IPS-NIHi7 (cell line): ENCODE measurements around the gene PLEKHN1.

Experiments used
- DNase-seq: peaks from one replicate; pipeline ENCODE4 v3.0.0; 2012; ENCODE audit warnings: mixed read lengths; ENCODE audit errors: extremely low spot score

Gene PLEKHN1, protein sequence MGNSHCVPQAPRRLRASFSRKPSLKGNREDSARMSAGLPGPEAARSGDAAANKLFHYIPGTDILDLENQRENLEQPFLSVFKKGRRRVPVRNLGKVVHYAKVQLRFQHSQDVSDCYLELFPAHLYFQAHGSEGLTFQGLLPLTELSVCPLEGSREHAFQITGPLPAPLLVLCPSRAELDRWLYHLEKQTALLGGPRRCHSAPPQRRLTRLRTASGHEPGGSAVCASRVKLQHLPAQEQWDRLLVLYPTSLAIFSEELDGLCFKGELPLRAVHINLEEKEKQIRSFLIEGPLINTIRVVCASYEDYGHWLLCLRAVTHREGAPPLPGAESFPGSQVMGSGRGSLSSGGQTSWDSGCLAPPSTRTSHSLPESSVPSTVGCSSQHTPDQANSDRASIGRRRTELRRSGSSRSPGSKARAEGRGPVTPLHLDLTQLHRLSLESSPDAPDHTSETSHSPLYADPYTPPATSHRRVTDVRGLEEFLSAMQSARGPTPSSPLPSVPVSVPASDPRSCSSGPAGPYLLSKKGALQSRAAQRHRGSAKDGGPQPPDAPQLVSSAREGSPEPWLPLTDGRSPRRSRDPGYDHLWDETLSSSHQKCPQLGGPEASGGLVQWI

DNA sequence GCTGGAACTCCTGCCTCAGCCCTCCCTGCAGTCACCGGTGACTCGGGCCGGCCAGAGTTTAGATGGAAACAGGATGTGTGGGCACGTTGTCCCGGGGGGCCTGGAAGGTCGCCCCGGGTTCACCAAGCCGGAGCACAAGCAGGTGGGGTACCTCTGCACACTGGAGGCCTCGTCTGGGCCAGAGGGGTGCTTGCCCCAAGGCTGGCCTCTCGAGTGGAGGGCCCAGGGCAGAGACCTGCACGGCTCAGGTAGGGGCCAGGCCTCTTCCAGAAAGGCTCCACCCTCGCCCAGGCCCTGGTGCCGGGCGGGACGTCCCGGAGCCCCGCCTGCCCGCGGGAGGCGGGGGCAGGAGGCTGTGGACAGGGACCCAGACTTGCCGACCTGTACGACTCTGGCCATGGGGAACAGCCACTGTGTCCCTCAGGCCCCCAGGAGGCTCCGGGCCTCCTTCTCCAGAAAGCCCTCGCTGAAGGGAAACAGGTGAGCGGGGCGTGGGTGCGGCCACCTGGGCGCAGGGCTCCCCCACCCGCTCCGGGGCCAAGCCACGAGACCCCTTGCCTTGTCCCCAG is at the start of gene PLEKHN1:
Gene PLEKHN1, plus strand, starts transcription at position 348 of the 569 bp plus-strand sequence. Its CDS starts 50 bp downstream, at position 398.
- peak; percentile 73 for DNase-seq

DNA sequence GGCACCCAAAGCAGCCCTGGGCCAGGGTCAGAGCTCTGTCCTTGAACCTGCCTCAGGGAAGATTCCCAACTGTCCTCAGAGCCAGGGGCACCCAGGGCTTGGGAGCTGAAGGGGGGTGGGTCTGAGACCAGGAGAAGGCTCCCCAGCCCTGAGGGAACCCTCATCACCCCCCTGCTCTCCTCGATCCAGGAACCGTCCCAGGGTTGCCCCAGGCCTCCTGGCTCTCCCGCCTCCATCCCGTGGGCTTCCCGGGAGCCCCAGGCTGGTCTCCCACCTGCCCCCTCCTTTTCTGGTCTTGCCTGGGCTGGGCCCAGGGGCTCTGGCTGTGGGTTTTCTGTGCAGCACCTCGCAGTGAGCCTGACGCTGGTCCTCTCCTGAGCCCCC is 49.2 kb upstream of the PLEKHN1 start:
- DNase-seq: no peak

DNA sequence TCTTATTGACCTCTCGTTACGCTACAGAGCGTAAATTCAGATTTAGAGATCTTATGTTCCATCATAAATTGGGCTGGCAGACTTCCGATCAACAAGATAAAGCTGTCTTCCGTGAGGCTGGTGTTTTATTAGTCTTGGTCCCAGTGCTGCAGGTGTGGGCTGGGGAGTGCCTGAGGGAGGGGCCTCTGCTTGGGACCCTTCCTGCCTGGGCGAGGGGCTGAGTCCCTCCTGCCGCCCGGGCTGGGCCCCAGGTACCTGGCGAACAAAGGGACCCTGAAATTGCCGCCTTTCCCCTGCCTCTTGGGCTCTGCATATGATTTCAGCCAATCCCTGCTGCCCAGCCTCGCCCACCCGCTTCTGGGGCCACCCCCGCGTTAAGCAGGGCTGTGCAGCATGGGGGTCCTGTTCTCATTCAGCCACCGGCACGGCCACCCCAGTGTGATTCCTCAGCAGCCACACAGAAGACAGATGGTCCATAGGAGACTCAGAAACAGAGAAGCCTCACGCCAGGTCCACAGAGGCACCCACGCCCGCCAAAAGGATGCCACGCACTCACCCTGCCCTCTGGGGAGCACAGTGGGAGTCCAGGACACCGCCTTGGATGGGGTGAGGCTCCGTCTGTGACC is 48.7 kb upstream of the PLEKHN1 start:
- no peak for DNase-seq

DNA sequence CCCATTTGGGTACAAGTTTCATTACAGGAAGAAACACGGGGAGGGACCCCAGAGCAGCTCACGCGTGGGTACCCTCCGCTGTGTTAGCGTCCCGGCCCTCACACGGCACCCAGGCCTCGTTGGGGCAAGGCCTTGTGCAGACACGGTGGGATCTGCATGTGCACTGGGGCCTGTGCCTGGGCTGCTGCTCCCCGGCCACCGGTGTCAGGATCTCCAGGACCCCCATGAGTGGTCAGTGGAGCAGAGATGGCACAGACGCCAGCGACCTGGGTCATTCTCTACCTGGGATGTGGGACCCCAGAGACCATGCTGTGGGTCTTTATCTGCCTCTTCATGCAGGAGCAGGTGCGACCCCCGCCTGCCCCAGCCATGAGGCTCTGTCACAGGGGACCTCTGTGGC is 47.9 kb upstream of the PLEKHN1 start:
- no peak for DNase-seq

DNA sequence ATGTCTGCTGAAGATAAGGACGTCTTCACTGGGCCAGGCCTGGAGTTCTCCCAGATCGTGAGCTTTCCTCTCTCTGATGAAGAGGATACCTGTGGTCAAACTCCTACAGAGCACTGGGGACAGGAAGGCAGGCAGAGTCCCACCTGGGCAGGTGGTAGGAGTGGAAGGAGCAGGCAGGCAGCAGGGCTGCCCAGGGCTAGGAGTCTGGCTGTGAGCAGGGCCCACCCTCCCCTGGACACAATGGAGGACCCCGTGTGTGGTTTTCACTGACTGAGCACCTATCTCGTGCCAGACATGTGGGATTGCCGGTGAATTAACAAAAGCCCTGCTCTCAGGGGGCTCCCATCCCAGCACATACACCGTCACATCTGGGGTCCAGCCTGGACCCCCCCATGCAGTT is 47.4 kb upstream of the PLEKHN1 start:
- DNase-seq: no peak

DNA sequence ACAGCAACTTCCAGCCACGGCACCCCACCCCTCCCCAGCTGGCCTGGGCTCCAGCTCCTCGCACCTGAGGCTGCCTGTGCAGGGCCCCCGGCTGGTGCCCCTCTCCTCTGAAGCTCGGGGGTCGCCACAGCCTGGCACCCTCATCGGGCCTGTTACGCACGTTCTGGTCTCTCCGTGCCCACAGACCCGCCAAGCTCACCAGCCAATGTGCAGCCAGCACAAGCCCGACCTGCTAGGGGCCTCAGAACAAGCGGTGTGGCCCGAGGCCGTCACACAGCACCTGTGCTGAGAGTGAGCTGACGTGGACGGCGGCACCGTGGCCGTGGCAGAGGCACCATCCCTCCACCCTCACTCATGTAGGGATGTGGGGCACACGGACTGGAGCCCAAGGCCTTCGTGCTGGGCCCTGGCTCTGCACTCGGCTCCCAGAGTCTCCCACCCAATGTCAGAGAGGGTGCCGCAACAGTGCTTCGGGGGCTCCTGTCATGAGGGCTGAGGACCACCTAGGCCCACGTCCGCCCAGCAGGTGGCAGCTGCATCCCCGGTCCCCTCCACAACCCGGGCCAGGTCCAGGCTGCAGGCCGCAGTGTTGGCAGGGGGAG is 46.9 kb upstream of the PLEKHN1 start:
- no peak for DNase-seq

DNA sequence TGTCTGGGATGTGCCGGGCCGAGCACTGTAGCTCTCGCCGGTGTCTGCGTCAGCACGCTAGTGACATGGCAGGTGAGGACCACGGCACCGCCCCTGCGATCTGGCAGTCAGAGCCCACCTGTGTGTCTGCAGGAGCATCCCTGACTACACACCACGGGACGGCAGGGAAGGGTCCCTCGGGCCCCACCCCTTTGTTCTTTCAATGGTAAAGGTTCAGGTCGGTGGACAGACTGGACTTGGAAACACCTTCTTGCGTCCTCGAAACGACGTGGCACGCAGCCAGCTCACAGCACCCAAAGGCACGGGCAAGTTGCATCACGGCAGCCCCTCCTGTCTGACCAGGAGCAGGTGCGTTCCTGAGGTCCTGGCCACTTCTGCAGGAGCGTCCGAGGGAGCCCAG is 46.3 kb upstream of the PLEKHN1 start:
- DNase-seq: no peak

DNA sequence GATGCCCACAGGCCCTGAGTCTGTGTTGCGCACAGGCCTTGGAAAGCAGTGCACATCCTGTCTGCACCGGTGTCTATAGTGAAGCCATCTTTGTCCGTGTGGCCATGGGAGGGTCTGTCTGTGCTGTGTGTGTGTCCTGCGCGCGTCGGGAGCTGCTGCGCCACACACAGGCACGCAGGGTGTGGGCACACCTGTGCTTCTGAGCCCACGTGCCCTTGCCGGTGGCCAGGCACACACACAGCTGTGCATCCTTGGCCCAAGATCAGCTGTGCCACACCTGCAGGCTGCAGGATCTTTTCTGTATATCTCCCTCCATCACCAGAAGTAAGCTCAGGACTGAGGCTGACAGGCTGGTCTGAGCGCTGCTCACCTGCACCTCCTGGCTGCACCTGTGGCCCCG is 45.8 kb upstream of the PLEKHN1 start:
- DNase-seq: no peak

DNA sequence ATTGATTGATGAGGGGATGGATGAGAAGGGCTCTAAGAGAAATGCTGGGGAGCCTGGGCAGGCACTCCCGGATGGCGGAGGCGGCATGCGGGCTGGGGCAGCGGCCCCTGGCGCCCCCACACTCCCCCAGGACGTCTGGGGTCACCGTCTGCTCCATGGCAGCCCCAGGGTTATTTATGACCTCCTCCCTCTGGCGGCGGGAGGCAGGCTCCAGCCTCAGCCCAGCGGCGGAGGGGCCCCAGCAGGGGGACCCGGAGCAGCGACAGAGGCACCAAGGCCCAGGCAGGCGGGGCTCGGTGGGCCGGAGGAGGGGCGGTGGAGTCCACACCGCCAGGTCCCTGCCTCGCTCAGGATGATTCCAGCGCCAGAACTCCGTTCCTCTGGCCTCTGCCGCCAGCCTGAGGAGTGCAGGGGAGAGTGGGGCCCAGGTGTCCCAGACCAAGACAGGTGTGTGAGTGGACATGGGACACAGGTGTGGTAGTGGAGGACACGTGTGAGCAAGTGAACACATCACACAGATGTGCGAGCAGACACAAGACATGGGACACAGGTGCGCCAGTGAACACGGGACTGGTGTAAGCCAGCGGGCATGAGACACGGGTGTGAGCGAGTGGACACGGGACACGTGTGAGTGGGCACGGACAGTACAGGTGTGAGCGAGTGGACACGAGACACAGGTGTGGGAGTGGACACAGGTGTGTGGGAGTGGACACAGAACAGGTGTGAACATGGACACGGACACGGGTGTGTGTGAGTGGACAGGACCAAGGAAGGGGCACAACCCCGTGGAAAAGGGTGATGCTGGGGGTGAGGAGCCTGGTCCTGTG is 45.1 kb upstream of the PLEKHN1 start:
- DNase-seq: peak; percentile 88

DNA sequence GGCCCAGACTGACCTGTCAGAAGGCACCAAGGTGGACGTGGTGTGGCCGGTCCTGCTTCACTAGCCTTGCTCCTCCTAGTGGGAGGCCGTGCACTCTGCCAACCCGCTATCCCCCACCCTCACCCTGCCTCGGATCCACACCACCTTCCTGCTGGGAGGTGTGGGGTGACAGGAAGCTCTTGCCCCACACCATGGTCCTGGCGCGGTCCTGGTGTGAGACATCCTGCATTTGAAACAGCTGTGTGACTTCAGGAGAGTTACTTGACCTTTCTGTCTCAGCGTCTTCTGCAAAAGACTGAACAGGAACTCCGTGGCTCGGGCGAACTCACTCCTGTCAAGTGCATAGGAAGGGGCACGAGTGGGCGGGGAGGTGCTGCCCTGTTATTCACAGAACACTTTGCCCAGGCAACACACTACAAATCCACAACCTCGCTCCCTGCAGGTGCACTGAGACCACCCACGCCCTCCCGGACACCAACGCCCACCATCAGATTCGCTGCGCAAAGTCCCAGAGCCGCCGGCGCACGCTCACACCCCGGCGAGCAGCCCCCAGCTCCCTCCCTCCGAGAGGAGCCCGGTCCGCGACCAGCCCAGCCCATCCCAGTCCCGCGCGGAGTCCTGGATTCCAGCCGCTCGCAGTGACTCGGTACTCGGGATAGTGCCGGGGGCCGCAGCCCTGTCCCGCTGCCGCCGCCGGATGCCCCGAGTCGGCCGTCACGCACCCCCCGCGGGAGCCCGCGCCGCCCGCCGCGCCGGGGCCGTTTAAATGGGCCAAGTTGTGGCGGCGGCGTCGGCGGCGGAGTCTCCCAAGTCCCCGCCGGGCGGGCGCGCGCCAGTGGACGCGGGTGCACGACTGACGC is 42.9 kb upstream of the PLEKHN1 start, which contains the start of gene SAMD11:
Gene SAMD11, plus strand, starts transcription at position 793 of the 860 bp plus-strand sequence. CDS start 509 bp downstream, outside the sequence.
- peak; percentile 49 for DNase-seq

DNA sequence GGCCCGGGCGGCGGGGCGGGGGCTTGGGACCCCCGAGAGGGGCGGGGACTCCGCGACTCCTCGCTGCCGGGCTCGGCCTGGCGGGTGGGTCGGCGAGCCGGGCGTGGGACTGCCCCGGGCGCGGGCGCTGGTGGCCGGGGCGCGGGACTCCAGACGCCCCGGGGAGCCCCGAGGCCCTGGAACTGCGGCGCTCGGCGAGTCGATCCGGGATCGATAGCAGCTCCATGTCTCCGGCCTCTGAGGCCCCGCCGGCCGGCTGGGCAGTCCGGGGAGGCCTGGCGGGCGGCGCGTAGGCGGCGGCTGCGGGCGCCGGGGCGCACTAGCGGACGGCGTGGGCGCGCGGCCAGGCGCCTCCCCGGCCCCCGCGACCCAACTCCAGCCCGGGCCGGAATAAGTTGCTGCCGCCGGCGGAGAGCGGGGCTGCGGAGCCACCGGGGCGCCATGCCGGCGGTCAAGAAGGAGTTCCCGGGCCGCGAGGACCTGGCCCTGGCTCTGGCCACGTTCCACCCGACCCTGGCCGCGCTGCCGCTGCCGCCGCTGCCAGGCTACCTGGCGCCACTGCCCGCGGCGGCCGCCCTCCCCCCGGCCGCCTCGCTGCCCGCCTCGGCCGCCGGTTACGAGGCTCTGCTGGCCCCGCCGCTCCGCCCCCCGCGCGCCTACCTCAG is 42.2 kb upstream of the PLEKHN1 start:
- no peak for DNase-seq

DNA sequence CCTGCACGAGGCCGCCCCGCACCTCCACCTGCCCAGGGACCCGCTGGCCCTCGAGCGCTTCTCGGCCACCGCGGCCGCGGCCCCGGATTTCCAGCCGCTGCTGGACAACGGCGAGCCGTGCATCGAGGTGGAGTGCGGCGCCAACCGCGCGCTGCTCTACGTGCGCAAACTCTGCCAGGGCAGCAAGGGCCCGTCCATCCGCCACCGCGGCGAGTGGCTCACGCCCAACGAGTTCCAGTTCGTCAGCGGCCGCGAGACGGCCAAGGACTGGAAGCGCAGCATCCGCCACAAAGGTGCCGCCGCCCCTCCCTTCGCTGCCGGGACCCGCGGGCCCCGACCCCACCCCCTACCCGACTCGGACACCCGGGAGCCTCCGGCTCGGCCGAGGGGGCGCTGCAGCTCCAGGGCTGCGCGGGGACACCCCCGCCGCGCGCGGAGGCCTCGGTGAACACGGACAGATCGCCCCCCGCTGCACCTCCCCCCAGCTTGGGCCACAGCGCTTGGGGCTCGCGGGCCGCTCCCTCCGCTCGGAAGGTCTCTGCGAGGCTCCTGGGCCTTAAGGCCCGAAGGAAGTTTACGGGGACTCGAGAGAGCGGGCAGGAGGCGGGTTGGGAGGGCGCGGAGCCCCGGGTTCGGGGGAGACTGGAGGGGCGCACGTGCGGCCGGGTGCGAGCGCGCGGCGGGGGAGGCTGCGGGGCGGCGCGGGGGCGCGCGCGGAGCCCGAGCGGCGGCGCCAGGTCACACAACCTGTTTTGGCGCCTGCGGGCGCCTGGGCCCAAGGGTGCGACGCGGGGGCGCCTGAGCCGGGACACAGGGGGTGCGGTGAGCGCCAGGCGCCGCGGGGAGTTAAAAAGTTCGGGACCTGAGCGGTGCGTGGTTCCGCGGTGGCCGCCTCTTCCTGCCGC is 41.4 kb upstream of the PLEKHN1 start:
- DNase-seq: no peak

DNA sequence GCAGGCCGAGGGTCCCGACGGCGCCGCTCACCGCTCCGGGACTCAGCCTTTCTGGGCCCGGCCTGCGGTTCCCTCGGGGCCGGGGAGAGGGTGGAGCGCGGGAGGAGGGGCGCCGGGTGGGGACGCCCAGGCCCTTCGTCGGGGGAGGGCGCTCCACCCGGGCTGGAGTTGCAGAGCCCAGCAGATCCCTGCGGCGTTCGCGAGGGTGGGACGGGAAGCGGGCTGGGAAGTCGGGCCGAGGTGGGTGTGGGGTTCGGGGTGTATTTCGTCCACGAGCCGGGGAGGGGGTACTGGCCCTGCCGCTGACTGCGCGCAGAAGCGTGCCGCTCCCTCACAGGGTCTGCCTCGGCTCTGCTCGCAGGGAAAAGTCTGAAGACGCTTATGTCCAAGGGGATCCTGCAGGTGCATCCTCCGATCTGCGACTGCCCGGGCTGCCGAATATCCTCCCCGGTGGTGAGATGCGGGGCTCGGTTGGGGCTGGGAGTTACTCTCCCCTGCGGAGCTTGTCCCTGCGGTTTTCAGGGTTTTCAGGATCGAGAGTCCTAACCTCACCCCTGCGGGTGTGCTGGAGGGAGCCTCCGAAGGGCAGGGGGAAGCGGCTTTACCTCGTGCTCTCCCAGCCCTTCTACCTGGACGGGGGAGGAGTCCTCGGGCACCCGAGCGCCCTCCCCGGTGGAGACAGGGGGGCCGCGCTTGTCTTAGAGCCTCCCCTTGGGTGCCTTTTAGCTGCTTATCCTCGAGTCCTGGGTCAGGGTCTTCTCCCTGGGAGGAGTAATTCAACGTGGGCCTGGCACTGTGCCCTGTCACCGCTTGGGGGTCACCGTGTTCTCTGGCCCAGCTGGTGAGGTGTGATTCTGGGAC is 40.5 kb upstream of the PLEKHN1 start:
- DNase-seq: no peak

DNA sequence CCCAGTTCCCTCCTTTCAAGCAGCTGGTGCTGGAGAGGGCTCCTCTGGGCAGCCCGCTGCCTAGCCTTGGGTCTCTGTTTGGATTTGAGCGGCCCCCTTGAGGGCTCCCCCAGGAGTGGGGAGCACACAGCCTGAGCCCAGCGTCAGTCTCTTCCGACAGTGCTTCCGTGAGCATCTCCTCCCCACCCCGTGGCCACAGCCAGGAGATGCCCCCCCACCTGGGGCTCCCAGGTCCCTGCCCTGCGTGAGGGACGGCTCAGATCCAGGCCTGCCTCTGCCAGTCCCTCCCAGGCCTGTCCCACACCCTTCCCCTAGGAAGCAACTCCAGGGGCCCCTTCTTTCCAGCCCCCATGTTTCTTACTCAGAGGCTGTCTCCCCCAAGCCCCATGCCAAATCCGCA is 39.0 kb upstream of the PLEKHN1 start:
- DNase-seq: no peak

DNA sequence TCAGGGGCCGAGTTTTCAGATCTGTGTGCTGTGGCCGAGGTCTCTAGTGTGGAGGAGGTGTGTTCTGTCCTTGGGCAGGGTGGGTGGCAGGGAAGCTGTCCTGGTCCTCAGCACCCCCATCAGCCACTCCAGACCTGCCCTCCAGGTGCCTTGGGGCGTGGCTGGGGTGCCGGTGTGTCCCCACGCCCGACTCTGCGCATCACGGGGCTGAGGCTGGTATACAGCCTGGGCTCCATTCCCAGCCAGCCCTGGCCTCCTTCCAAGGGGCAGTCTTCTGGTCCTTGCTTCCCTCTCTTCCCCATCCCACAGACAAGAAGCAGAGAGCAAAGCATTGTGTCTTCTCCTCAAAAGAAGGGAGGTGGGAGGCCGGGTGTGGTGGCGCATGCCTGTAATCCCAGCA is 38.5 kb upstream of the PLEKHN1 start:
- DNase-seq: no peak

DNA sequence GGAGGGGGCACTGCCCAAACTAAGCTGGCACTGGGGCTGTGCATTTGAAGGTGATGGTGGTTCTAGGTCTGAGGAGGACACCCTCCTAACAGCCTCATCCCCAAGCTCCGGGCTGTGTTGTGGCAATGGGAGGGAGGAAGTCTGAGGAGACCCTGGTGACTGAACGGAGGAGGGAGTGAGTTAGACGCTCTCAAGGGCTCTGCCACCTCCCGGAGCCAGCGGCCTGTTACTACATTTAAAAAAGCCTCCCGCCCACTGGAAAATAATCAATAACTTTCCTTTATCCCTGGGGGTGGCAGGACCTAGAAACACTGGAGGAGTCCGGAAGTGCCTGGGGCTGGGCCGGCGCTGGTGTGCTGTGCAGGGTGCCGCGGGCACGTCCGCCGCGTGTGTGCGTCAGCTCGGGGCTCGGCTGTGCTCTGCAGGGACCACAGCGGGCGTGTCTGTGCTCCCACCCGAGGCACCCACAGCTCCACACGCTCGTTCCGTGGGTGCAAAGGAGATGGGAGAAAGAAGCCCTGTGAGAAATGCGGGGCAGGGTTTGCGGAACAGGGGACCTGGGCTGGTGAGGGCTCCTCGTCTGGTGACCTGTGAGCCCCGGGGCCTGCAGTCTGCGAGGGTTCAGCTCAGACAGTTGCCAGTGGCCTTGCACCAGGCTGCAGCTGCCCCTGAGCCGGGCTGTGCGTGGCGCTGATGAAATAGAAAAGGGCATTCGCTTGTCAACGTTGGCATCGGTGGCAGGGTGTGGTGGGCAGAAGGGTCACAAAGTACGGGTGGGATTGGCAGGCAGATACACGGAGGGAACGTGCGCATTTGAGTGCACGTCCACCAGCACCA is 37.2 kb upstream of the PLEKHN1 start:
- DNase-seq: no peak
